ENCODE results near the gene SMYD3.

Gene SMYD3

DNA sequence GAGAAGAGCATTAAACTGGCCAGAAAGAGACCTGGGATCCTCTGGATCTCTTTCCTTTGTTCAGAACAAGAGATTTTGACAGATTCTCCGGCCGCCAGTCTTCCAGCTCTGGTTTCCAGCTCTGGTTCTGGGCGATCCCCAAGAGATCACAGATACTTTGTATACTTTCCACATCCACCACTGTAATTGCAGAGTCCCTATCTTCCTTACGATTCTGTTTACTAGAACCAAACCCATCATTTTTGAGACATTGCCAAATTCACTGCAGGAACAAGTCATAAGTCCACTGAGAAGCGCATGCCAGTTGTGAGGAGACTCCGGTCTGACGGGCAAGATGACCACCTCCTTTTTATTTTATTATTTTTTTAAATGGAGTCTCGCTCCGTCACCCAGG, 505.2 kb downstream of the SMYD3 start:
- no peak for DNase-seq

DNA sequence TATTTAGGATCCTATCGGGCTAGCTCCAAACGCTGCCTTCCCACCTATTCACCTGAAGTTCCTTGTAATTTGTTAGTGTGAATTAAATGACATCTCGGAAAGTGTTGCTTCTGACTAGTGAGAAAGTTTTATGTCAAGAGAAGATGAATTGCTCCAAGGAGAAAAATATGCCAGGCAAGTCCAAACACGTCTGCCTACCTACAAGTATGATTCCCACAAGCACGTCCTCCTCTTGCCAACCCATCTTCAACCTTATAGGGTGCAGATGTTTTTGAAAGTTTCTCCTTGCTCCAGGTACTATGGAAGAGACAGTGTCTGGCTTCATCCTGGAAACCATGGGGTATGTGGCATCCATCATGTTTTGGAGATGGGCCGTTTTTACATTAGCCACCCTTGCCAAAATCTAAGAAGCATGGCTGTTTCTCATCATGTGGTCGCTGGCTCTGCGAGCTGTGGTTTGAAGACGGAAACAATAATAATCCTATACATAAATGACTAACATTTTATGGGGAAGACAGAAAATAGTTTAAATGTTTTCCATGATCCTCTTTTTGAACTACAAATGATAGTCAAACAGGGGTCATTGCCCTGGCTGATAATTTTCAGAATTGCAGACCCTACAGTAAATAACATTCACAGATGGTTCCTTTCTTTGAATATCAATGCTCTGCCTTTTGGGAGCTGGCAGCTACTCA, 505.8 kb downstream of the SMYD3 start:
- DNase-seq: no peak

GRCh38 chr1:246000638-246001015, 506.5 kb downstream of the SMYD3 start:
- DNase-seq: no peak

- DNase-seq: no peak
These were observed 507.1 kb downstream of the SMYD3 start for GRCh38 chr1:245999697-246000637.

DNA sequence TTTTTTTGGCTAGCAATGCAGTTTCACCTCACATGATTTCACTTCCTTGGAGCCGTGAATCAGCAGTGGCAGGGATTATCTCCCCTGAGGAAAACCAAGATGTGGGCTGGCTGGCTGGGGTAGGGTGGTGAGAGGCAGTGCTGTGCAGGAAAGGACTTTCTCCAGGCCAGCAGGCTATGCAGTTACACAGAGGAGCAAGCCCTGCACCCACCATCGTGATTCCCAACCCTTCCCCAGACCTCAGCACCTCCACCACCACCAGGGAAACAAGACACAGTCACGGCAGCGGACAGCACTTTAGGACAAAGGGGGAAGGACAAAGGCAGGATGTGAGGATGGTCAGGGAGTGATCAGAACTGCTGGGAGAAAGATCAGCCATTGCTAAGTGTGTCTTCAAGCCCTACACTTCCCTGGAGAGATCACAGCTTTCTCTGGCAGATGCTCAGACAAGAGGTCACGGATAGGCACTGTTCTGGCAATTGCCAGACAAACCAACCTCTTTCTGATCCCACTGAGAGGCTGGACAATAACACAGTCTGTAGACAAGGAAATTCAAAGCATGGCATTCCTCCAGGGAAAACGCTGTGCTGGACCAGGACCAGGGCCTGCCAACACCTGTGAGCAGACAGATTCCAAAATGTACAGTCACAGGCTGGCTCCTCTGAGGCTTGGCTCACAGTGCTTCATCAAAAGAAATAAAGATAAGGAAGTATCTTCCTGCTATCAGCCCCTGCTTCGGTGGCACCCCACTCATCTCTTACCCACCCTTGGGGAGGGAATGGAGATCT, 509.4 kb downstream of the SMYD3 start:
- DNase-seq: peak; percentile 66

DNA sequence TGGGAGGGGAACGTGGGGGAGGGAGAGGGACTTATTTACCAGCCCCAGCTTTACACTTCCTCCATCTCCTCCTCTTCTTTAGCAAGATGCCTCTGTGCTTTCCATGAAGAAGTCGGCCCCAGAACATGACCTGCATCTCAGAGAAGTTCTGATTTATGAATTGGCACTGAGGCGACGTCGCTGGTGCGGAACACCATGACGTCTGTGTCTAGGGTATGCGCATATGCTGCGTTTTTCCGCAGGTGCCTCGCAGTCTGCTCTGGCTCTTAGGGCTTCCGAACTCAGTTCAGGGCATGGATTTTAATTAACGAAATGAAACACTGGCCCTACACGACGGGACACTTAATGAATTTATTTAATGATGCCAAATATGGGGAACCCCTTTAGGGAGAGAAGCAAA, 510.3 kb downstream of the SMYD3 start:
- DNase-seq: peak; percentile 49

GRCh38 chr1:245995474-245995873, 511.6 kb downstream of the SMYD3 start:
- DNase-seq: peak; percentile 72

GRCh38 chr1:245991266-245991665, 515.8 kb downstream of the SMYD3 start:
- DNase-seq: no peak

- no peak for DNase-seq
These were observed 516.6 kb downstream of the SMYD3 start for GRCh38 chr1:245990315-245991022.

GRCh38 chr1:245988393-245989078, 518.5 kb downstream of the SMYD3 start:
- no peak for DNase-seq

- DNase-seq: no peak
These were observed 519.1 kb downstream of the SMYD3 start for GRCh38 chr1:245987997-245988392.

- no peak for DNase-seq
These were observed 519.5 kb downstream of the SMYD3 start for GRCh38 chr1:245987577-245987976.

GRCh38 chr1:245987219-245987545, 519.9 kb downstream of the SMYD3 start:
- DNase-seq: no peak

GRCh38 chr1:245986404-245987218, 520.5 kb downstream of the SMYD3 start:
- peak; percentile 32 for DNase-seq

DNA sequence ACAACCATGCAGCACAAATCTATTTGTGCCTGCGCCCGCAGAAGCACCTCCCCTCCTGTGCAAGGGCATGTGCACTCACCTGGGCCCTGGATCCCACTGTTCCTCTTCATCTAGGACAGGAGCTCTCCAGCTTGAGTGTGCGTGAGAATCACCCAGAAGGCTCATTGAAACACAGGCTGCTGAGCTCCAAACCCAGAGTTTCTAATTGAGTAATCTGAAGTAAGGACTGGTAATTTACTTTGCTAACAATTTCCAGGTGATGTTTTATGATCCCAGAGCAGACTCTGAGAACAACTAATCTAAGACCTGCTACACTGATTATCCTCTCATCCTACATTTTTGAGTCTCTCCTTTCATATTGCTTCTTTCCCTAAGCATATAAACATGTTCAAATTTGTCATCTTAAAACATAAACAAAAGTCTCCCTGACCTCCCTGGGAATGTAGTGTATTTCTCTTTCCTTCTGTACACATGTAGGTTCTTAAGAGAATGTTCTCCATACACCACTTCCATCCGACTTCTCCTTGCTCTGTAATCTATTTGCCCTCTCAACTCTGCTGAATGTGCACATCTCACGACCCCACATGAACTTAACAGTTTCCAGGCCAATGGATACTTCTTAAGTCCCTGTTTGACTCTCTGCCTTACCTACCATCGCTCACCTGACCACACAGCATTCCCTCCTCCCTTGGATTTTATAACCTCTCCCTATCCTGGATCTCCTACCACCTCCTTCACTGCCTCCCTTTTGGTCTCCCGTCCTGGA, 522.5 kb downstream of the SMYD3 start:
- no peak for DNase-seq

DNA sequence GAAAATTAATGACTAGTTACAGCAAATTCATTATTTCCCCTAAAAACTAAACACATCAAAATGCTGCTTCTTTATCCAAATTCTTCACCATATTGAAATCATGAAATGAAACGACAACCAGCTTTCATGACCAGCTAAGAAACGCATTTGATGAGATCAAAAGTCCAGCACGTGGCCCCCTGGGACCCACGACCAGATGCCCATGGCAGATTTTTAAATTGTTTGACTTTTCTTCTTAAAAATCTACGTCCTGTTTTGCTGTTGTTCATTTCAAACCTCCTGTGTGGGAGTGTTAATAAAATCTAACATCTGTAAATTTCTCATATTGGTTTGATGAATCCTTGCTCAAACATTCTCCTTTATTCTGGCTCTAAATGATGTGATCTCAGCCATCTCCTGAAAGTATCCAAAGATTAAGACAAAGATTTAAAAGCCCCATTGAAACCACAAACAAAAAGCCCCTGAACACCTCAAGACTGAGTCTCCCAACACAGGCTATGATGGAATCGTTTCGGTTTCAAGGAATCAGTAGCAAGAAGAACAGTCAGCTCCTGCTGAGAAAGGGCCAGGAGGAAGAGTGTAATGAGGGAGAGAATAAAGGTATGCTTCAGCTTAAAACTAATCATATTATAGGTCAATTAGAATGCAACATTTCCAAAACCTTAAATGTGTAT, 523.6 kb downstream of the SMYD3 start:
- DNase-seq: no peak

- DNase-seq: no peak
These were observed 527.5 kb downstream of the SMYD3 start for GRCh38 chr1:245979589-245979988.

DNA sequence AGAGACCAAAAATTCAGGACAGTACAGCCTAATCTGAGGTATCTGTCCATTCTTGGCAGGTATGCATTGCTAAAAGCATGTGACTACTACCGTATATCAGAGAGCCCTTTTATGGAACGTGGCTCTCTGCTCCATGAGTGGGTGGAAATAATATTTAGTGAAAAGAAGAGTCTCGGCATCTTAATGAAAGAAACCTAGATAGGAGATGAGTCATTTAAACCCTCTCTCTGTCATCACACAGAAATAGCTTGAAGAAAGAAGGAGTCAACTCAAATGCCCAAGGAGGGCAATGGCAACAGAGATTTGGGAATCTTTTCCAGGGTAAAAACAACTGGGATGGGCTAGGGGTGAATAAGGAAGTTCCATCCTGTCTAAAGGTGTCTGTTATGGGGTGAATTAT, 528.2 kb downstream of the SMYD3 start:
- DNase-seq: no peak

DNA sequence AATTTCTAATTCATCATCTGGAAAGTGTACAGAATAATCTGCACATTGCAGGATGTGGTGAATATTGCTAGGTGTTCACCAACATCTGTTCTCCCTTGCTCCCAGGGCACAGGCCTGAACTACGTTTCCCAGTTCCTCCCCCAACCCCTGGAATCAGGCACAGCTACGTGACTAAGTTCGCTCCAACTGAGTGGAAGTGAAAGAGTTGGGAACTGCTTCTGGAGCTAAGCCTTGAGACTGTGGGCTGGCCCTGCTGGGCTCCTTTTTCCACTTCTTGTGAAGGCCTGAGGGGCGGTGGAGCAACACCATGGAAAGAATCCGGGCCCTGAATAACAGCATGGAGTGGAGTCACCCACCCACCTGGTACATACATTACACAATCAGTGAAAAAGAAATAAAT, 534.6 kb downstream of the SMYD3 start:
- DNase-seq: peak; percentile 62

- DNase-seq: no peak
These were observed 535.4 kb downstream of the SMYD3 start for GRCh38 chr1:245971711-245972085.
